KBM-7 (cell line): Measurements from ENCODE around the gene ARID4B.
"Not testable (repeated sequence)": the region's sequence is repeated elsewhere in the genome, so short reads cannot be mapped to it uniquely, and the experiment has no call there.

ENCODE experiments used
- DNase-seq: peaks from one replicate; pipeline ENCODE4 v3.0.0-alpha.2; 2015
- in situ Hi-C: fragments of 300-500 bp; cut with MboI; formaldehyde crosslinking; loops from 2 replicates; pipeline ENCODE4 v1.14.3; 2020; ENCODE audit warnings: low sequenced_read_pairs, low pct_unique_long_range_greater_than_20kb, mixed read lengths

Gene ARID4B

DNA sequence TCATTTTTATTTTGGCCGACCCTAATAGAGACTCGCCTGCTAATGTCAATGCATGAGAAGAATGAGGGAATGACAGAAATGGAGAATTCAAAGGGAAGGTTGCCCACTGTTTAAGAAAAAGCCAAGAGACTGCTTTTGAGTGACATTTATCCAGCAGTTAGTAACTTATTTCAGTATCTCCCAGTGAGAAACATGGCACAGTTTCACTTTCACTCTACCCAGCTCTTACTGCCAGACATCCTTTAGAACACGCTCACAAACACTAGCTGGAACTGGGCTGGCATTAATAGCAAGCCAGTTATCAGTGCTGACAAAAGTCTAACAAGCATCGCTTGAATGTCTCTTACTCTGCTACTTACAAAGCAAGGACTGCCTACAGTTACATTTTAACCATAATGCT lies 8.9 kb upstream of the ARID4B start:
- DNase-seq: no peak
- in situ Hi-C loops: no loop called here

GRCh38 chr1:235331401-235331800 lies 3.4 kb upstream of the ARID4B start:
- no peak for DNase-seq

GRCh38 chr1:235330918-235331285 lies 2.9 kb upstream of the ARID4B start:
- in situ Hi-C loops: no loop called here
- DNase-seq: no peak

More at GRCh38 chr1:235331401-235331800, 3.4 kb upstream of the ARID4B start:
- in situ Hi-C loops: no loop called here

GRCh38 chr1:235329139-235329902 lies 1.3 kb upstream of the ARID4B start:
- in situ Hi-C loops: no loop called here
- DNase-seq: no peak

DNA sequence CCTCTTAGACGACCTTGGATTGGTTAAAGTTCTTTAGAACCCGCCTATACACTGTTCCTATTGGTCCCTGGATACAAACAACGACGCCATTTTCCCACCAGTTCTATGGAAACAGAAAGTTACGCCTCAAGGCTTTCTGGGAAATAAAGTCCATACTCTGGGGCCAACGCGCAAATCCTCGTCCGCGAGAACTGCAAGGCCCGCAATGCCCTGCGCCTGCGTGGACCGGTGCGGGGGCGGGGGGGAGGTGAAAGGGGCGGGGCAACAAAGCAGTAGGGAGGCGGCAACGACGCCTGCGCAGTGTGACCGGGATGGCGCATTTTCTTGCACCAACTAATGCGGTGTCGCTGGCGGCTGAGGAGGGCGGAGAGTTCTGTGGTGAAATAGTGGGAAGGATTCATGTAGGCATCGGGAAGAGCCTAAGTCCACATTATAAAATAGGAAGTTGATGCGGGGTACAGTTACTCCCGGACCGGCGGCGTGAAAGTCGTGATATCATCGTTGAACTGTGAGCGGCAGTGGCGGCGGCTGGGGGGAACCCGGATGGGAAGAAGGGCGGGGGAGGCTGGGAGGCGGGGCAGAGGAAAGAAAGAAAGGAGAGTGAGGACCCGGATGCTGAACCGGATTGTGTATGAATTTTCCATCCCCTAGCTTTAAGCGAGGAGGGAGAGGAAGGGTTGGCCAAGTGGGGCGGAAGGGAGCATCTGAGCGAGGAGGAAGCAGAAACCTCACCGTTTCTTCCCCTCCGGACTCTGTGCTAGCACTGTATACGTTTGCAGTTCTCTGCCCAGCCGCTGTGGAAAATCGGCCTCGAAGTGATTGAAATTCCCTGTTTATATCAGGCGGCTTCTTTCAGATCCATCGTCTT lies 526 bp upstream of the ARID4B start, which contains the start of gene GGPS1:
TSS of gene GGPS1 (plus strand) at position 300 of the 868 bp plus-strand sequence. CDS start 6,695 bp downstream, outside the sequence.
- peak; percentile 98 for DNase-seq
- in situ Hi-C loops: no loop called here

GRCh38 chr1:235326719-235327558 lies 1.0 kb downstream of the ARID4B start:
- in situ Hi-C loops: no loop called here
- peak; percentile 65 for DNase-seq

DNA sequence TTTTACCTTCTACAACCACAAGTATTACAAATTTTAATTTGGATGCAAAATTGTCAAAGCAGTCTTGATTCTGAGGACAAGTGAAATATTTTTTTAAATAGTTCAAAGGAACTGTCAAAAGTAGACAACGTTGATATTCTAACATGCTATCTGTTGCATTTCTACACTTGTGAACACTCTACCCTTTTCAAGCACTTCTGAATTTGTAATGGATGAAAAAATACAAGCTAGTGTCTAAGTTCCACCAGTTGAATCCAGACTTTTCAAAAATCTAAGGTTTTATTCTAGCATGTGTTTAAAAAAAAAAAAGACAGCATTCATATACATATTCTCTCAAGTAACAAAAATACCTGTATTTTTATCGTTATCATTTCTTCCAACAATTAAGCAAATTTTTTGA lies 2.1 kb downstream of the ARID4B start:
- in situ Hi-C loops: no loop called here
- no peak for DNase-seq

GRCh38 chr1:235325139-235325538 lies 2.8 kb downstream of the ARID4B start:
- in situ Hi-C loops: no loop called here
- DNase-seq: no peak

DNA sequence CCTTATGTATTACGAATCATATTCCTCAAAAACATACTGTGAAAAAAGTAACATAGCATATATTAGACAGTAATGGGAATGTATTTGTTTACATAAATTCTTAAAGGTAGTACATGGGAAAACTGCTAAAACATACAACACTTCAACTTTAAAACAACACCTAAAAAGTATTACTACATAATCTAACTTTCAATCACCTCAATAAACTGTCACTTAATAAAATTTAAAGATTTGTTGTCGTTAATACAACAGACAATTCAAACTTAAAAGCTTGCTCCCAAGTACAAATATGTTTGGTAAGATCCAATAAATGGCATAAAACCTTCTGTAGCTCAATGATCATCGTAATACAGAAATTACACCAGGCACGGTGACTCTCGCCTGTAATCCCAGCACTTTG lies 3.7 kb downstream of the ARID4B start:
- in situ Hi-C loops: no loop called here
- DNase-seq: no peak

DNA sequence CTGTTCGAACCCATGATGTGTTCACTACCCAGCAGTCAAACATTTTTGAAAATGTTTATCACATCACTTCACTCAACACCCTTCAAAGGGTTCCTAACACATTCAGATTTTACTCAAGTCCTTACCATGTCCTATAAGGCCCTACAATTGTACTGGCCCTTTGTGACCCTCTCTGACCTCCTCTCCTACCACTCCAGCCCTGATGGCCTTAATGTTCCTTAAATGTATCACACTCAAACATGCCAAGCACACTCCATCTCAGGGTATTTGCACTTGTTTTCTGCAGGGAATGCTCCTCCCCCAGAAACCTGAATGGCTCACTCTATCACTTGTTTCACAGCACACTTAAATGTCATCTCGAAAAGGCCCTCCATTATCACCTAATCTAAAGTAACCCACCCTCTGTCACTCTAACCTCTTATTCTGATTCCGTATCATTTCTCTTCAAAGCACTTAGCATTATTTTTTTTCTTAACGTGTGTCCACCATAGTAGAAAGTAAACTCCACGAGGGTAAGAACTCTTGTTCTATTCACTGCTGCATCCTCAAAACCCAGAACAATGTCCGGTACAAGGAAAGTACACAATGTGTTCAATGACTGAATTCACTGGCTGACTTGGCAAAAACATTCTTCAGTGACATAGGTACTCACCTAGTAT lies 7.3 kb downstream of the ARID4B start:
- DNase-seq: no peak
- in situ Hi-C loops: no loop called here

- in situ Hi-C loops: no loop called here
- DNase-seq: no peak
Measured at GRCh38 chr1:235319255-235319654, 8.7 kb downstream of the ARID4B start.

DNA sequence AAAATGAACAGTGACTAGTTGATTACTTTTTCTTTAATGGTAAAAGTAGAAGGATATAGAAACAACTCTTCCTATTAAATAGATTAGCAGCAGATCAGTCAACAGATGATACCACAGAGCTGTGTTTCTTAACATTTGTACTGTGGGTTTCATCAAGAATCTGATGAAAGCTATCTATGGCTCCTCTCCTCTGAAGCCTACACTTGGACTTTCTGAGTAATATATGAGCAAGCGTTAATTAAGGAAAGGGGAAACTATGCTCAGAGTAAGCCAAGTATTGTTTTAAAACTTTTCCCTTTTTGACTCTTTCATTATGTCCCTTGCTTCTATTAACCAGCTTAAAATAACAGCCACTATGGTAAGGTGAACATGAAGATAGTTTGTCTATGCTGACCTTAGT lies 10.8 kb downstream of the ARID4B start:
- in situ Hi-C loops: no loop called here
- DNase-seq: no peak

DNA sequence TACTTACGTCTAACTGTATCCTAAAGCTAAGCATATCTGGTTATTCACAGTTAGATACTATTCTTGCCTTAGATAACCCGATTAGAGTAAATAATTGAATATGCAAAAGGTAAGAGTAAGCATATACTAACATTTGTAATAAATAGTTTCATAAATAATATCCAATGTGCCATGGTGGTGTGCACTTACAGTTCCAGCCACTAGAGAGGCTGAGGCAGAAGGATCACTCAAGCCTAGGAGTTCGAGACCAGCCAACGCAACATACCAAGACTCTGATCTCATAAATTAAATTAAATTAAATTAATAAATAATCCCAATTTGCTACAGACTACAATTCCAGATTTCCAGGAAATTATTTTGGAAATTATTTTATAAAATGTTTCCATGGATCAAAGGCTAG lies 12.2 kb downstream of the ARID4B start:
- DNase-seq: no peak
- in situ Hi-C loops: no loop called here

GRCh38 chr1:235315173-235315572 lies 12.8 kb downstream of the ARID4B start:
- DNase-seq: no peak
- in situ Hi-C loops: no loop called here

DNA sequence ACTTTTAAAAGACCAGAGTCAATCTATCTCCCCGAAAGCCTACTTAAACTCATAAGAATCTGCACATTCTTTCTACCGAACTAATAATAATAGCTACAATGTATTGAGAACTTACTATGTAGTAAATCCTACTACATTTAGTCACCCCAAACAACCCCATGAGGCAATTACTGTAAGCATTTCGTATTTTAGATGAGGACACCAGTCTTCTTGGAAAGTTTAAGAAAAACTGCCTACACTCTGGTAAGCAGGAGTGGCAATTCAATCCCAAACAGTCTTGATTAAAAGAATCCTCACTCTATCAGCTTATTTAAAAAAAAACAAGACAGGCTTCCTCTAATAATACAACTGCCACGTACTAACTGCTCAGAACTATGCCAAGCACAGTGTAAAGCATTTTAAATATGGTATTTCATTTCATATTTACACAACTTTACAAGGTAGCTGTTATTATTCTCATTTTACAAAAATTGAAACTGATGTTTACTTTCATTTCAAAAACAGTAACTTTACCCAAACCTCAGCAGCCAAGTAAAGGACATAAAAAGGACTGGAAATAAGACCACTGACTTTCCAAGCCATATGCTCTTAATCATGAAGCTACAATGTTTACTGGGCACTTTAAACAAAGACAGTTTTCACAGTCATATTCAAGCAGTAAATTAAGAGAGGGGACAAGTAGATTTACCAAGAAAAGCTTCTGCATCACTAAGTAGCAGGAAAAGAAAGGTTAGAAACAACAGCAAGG lies 13.9 kb downstream of the ARID4B start:
- no peak for DNase-seq
- in situ Hi-C loops: no loop called here

- in situ Hi-C loops: no loop called here
- DNase-seq: no peak
Measured at GRCh38 chr1:235313262-235313661, 14.7 kb downstream of the ARID4B start.

DNA sequence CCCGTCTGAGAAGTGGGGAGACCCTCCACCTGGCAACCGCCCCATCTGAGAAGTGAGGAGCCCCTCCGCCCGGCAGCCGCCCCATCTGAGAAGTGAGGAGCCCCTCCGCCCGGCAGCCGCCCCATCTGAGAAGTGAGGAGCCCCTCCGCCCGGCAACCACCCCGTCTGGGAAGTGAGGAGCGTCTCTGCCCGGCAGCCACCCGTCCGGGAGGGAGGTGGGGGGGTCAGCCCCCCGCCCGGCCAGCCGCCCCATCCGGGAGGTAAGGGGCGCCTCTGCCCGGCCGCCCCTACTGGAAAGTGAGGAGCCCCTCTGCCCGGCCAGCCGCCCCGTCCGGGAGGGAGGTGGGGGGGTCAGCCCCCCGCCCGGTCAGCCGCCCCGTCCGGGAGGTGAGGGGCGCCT lies 18.8 kb downstream of the ARID4B start:
- DNase-seq, in situ Hi-C loops: not testable (repeated sequence)
